Stimulated activated CD8-positive, alpha-beta memory T cell treated with anti-CD3 and anti-CD28 coated beads, Interleukin-7, amount 100 ng/mL, for 4 hours (primary cell): ENCODE results near the gene MRPS35.

Experiments
- DNase-seq, 2 donors: peaks; one replicate each; pipeline ENCODE4 v3.0.0-alpha.2; 2020; ENCODE audit warnings: low read depth in 2 of 2

MRPS35 gene

GRCh38 chr12:27710592-27711316 is at the start of gene MRPS35:
TSS of gene MRPS35 (plus strand) at chr12:27710832. CDS start at chr12:27710844, 12 bp downstream.
- peak; percentile 80 to 86 for DNase-seq

GRCh38 chr12:27665704-27666103 is 44.9 kb upstream of the MRPS35 start:
- no peak for DNase-seq

DNA sequence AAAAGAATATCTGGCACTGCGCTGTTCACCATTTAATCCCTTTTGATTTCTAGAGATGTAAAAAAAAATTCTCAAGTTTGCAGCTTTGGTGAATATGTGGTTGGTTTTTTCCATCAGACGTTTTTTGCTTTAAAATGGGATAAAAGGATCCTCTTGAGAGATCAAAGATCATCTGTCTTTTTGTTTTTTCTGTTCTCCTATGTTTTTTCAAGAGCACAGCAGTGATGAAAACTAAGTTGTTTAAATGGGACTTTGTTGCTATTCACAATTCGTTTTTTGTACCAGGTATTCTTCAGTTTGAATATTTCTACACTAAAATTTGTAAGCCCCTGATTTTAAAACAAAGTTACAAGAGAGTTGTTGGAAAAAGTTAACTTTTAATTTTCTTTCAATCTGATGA is 44.1 kb upstream of the MRPS35 start:
- no peak for DNase-seq

DNA sequence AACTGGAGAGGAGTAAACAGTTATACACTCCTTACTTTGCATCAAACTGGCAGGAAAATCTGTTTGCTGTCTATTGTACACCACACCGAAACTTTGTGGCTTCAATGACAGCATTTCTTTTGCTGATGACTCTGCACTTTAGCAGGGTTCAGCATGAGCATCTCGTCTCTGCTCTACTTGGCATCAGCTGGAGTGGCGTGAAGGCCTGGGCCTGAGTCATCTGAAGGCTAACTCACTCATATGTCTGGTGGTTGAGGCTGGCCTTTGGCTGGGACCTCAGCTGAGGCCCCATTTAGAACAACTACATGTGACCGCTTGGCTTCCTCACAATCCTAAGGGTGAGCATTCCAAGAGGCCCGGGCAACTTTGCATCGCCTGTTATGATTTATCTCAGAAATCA is 43.1 kb upstream of the MRPS35 start:
- no peak for DNase-seq

DNA sequence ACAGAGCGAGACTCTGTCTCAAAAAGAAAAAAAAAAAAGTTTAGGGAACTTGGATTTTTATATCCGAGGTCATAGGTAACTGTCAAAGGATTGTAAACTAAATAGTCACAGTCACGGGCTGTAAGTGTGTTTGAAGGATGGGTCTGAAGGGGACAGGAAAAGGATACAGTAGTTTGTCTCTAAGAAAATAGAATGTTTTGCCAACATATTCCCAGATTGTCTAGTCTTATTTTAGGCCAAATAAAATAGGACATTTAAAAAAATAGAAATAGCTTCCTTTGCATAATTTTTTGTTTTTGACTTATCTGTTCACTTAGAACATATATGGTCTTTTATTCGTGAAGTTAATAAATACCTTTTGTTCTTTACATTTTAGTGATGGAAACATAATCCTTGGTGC is 38.6 kb upstream of the MRPS35 start:
- no peak for DNase-seq

- DNase-seq: no peak
Observed at GRCh38 chr12:27672643-27673042, 38.0 kb upstream of the MRPS35 start.

DNA sequence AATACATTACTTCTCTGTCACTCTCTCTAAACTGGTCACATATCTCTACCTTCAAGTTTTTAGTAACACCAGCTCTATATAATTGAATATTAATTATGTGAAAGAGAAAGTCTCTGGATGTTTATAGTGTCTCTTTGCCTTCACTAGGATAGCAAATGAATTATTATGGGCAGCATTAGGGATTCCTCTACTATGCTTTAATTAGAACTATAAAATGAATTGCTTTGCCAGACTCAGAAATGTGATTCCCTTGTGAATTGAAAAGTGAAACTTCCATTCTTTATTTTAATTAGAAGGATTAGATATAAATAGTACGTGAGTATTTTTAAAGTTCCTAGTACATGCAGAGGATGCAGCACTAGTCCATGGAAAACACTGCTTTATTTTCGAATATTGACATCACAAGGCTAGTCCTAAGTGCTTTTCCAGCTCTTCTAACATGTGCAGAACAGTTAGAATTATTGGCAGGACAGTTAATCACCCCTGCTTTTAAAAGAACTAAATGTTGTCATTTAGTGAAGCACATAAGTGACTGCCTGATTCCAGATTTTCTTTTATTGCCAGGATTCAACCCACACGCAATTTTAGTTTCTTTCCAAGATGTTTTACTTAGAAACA is 37.4 kb upstream of the MRPS35 start:
- DNase-seq: no peak

- no peak for DNase-seq
Observed at GRCh38 chr12:27674989-27675388, 35.6 kb upstream of the MRPS35 start.

DNA sequence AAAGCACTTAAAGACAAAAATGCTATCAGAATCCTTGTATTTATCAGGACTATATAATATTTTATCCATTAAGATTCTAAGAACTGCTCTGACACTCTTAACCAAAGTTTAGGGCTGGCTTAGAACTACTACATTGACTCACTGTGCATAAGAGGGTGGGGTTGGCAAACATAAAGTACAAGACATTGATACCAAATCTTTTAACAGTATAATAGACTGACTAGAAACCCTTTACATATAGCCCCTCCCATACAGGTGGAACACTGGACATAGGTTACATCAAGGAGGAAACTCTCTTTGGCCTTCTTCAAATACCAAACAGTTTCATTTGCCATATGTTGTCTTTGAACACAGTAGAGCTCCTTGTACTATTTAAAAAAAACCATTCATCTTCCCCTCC is 30.0 kb upstream of the MRPS35 start:
- DNase-seq: no peak

GRCh38 chr12:27682534-27682933 is 28.1 kb upstream of the MRPS35 start:
- no peak for DNase-seq

GRCh38 chr12:27685274-27685673 is 25.4 kb upstream of the MRPS35 start:
- no peak for DNase-seq

DNA sequence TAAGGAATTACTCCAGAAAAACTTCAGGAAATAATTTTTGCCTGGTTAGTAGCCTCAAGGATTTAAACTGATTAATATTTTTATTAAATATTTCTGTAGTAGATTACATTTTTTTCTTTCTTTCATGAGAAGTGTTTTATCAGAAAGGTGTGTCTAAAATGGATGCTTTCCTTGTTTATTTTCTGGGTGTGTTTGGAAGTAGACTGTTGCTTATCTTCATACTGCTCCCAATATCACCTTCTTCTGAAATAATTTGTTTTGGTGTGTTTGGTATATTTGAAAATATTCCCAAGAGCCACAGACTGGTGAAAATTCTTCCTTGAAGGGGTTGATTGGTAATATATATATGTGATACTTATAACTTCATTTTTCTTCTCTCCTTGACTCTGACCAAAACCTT is 24.5 kb upstream of the MRPS35 start:
- DNase-seq: no peak

DNA sequence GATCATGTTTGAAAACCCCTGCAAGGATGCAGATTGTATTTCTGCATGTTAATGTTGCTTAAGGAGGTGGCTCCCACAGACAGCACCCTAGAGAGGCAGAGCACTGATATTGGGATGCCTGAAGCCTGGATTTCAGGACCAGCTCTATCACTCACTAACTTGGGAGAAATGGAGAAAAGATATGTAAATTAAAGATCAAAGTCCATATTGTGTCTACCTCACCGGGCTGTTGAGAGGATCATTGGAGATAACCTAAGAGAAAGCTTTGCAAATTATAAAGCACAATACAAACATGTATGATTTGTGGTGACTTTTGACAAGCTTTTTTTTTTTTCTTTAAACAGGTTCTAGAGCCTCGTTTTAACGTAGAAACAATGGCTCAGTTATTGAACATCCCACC is 22.0 kb upstream of the MRPS35 start:
- DNase-seq: no peak

DNA sequence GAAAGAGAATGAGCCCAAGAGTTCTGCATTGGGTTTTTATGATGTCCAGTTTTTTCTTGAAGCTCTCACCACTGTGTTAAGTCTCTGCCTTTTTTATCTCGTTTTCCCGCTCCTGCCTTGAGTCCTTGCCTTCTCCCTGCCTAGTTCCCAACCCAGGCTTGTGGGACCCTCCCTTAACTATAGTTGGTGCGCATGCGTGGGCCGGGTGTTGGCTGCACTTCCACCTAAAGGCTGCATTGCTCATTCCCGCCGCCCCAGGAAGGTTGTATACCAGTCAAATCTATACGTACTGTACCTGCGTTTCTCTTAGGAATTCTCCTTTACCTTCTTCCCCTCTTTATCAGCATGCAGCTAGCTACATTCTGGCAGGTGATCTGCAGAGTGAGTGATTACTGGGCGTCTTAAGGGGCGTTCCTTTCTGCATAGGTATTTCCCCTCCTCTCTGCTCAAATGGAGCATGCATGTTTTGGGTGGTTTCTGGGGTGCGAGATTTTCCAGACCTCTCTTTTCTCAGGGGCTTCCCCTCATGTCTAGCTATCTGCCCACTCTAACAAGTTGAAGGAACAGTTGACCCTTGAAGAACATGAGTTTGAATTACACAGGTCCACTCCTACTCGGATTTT is 21.0 kb upstream of the MRPS35 start:
- DNase-seq: no peak

DNA sequence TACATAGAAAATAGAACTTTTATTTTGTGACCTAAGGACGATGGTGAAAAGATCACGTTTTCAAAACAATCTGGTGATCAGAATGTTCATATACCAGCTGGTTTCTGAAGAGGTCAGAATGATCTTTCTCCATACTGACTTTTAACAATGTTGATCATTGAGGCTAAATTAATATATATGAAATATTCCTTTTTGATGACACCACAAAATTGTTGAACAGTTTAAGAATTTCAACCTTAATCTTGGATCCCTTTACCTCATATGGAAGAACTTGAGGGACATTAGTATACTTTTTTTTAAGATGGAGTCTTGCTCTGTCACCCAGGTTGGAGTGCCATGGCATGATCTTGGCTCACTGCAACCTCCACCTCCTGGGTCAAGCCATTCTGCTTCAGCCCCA is 17.2 kb upstream of the MRPS35 start:
- no peak for DNase-seq

- DNase-seq: no peak
Observed at GRCh38 chr12:27695556-27696292, 14.9 kb upstream of the MRPS35 start.

DNA sequence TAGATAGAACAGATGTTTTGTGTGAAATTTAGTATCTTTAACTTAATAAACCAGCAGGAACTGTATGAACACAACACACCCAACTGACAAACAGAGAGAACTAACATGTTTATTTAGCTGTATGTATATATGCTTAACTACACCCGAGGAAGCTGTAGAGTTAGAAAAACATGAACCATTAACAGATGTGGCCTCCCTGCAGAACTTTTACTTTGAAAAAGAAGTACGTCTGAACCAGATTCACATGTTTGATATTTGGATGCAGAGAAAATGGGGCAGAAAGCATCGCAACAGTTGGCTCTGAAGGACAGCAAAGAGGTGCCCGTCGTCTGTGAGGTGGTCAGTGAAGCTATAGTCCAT is 14.4 kb upstream of the MRPS35 start, which contains the start of gene REP15:
TSS of gene REP15 (plus strand) at position 155 of the 360 bp plus-strand sequence. CDS start at position 271, 116 bp downstream.
- DNase-seq: no peak

GRCh38 chr12:27696864-27697564 is 13.6 kb upstream of the MRPS35 start:
- DNase-seq: no peak

DNA sequence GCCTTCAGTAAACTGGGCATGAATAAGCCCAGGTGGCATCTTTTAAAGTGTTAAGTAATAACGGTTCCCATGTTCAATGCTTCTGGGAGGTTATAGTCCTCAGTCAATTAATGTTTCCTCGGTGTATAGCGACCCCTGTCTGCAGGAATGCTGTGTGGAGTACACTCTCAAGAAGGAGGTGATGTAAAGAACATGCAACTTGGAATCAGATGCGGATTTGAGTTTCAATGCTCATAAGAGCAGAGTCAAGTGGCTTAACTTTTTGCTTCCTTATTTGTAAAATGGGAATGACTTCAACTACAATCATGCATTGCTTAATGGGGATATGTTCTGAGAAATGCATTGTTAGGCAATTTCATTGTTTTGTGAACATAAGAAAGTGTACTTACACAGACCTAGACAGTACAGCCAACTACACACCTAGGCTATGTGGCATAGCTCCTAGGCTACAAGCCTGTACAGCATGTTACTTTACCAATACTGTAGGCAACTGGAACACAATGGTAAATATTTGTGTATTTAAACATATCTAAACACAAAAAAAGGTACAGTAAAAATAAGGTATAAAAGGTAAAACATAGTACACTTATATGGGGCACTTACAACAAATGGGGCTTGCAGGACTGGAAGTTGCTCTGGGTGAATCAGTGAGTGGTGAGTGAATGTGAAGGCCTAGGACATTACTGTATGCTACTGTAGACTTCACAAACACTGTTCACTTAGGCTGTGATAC is 6.7 kb upstream of the MRPS35 start:
- peak; percentile 32 to 56 for DNase-seq

DNA sequence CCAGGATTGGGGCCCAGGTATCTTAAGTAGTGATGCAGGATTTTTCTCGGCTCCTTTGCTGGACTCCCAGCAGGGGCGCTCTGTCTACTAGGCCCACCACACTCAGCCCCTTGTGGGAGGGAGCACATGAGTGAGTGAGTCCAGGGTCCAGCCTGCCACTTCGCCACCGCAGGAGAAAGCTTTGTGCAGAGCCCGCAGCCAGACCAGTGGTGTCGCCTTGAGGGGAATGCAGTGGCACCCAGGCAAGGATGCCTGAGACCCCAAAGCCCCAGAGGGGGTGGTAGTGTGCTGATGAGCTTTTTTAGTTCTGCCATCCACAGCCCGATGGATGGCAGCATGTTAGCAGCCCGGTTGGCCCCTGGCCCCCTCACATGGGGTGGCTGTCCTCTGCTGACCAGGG is 5.4 kb upstream of the MRPS35 start:
- DNase-seq: no peak

- no peak for DNase-seq
Observed at GRCh38 chr12:27707216-27707615, 3.4 kb upstream of the MRPS35 start.
